Measurements from ENCODE around the gene HOXB4.
"Not testable (repeated sequence)": the region's sequence is repeated elsewhere in the genome, so short reads cannot be mapped to it uniquely, and the experiment has no call there.

HOXB4 gene

GRCh38 chr17:48535793-48536559 lies 42.2 kb downstream of the HOXB4 start:
- ATAC-seq; DNase-seq (ENCODE audit: low spot score in 2 of 2); H3K27ac Mint-ChIP-seq; H3K9me3 Mint-ChIP-seq; H3K36me3 Mint-ChIP-seq; H3K4me3 Mint-ChIP-seq; H3K4me1 Mint-ChIP-seq: not testable (repeated sequence)

GRCh38 chr17:48532261-48532660 lies 45.9 kb downstream of the HOXB4 start:
- H3K9me3 Mint-ChIP-seq: no peaks in the 10 kb centered on the region
- no peaks in the 10 kb centered on the region for H3K4me1 Mint-ChIP-seq
- DNase-seq (ENCODE audit: low spot score in 2 of 2) (no peak), ATAC-seq (no peak)
- no peaks in the 10 kb centered on the region for H3K36me3 Mint-ChIP-seq
- H3K4me3 Mint-ChIP-seq: no peak overlapping the region
- no peak overlapping the region for H3K27ac Mint-ChIP-seq

- DNase-seq (ENCODE audit: low spot score in 2 of 2): no peak
- Mint-ChIP-seq H3K4me3 (no peak within 1 kb of the TSS), H3K9me3 (no peaks in the 10 kb centered on the region), H3K36me3 (no peaks in the 10 kb centered on the region), H3K27ac (no peak within 1 kb of the TSS), H3K4me1 (no peaks in the 10 kb centered on the region)
- ATAC-seq: no peak
Observed at GRCh38 chr17:48530887-48531272, 47.3 kb downstream of the HOXB4 start, which contains the start of gene HOXB1. TSS of gene HOXB1 (minus strand) at chr17:48531011. CDS start at chr17:48530904, 107 bp downstream.

- no peak overlapping the region for H3K4me3 Mint-ChIP-seq
- no peaks in the 10 kb centered on the region for H3K4me1 Mint-ChIP-seq
- DNase-seq (ENCODE audit: low spot score in 2 of 2) (no peak), ATAC-seq (no peak)
- H3K9me3 Mint-ChIP-seq: no peaks in the 10 kb centered on the region
- H3K27ac Mint-ChIP-seq: no peak overlapping the region
- no peaks in the 10 kb centered on the region for H3K36me3 Mint-ChIP-seq
Observed at GRCh38 chr17:48530208-48530886, 47.8 kb downstream of the HOXB4 start.

GRCh38 chr17:48529683-48530009 lies 48.5 kb downstream of the HOXB4 start:
- Mint-ChIP-seq H3K36me3 (no peaks in the 10 kb centered on the region), H3K27ac (no peak overlapping the region), H3K9me3 (no peaks in the 10 kb centered on the region), H3K4me3 (no peak overlapping the region), H3K4me1 (no peaks in the 10 kb centered on the region)
- ATAC-seq (no peak), DNase-seq (ENCODE audit: low spot score in 2 of 2) (no peak)

- no peak overlapping the region for H3K4me3 Mint-ChIP-seq
- H3K36me3 Mint-ChIP-seq: no peaks in the 10 kb centered on the region
- H3K27ac Mint-ChIP-seq: no peak overlapping the region
- no peaks in the 10 kb centered on the region for H3K9me3 Mint-ChIP-seq
- DNase-seq (ENCODE audit: low spot score in 2 of 2): no peak
- ATAC-seq: no peak
- H3K4me1 Mint-ChIP-seq: no peaks in the 10 kb centered on the region
Observed at GRCh38 chr17:48528936-48529682, 49.0 kb downstream of the HOXB4 start.

GRCh38 chr17:48528153-48528935 lies 49.8 kb downstream of the HOXB4 start:
- Mint-ChIP-seq H3K4me1 (no peaks in the 10 kb centered on the region), H3K36me3 (no peaks in the 10 kb centered on the region), H3K27ac (no peak overlapping the region), H3K9me3 (no peaks in the 10 kb centered on the region), H3K4me3 (no peak overlapping the region)
- no peak for ATAC-seq
- DNase-seq (ENCODE audit: low spot score in 2 of 2): no peak

- ATAC-seq (no peak), DNase-seq (ENCODE audit: low spot score in 2 of 2) (no peak)
- Mint-ChIP-seq H3K4me3 (no peak overlapping the region), H3K36me3 (no peaks in the 10 kb centered on the region), H3K4me1 (no peaks in the 10 kb centered on the region), H3K9me3 (no peaks in the 10 kb centered on the region), H3K27ac (no peak overlapping the region)
Observed at GRCh38 chr17:48527547-48527932, 50.6 kb downstream of the HOXB4 start.

- no peak overlapping the region for H3K4me3 Mint-ChIP-seq
Observed at GRCh38 chr17:48526608-48527546, 51.3 kb downstream of the HOXB4 start.

More at GRCh38 chr17:48526608-48527546, 51.3 kb downstream of the HOXB4 start:
- Mint-ChIP-seq H3K36me3 (no peaks in the 10 kb centered on the region), H3K4me1 (no peaks in the 10 kb centered on the region), H3K9me3 (no peaks in the 10 kb centered on the region), H3K27ac (no peak overlapping the region)
- no peak for ATAC-seq
- DNase-seq (ENCODE audit: low spot score in 2 of 2): no peak

All from stimulated activated effector memory CD8-positive, alpha-beta T cell treated with anti-CD3 and anti-CD28 coated beads, Interleukin-12 subunit alpha, Interleukin-12 subunit beta, amount 100 ng/mL, for 72 hours (primary cell).